Activated naive CD4-positive, alpha-beta T cell treated with anti-CD3 and anti-CD28 coated beads, Interleukin-2, amount 10 ng/mL, durations not matched to agents 7 days and 5 days (primary cell): ENCODE measurements around the gene LRRC4.

Experiments
- CTCF ChIA-PET: fragments of 350-600 bp; sonication (Branson Sonifier 250); formaldehyde crosslinking; loops from one replicate; lab custom pipeline; 2021; ENCODE audit warnings: antibody characterized with exemption; lab: Charles Lee
- DNase-seq: peaks from one replicate; pipeline ENCODE4 v3.0.0-alpha.2; 2020
- H3K27ac Mint-ChIP-seq: one replicate; pipeline ENCODE4 v1.8.0; 2021; ENCODE audit warnings: mild to moderate bottlenecking, moderate library complexity, mixed read lengths
- H3K27me3 Mint-ChIP-seq: one replicate; pipeline ENCODE4 v1.8.0; 2021; ENCODE audit warnings: mild to moderate bottlenecking, mixed read lengths
- H3K36me3 Mint-ChIP-seq: one replicate; pipeline ENCODE4 v1.8.0; 2021; ENCODE audit warnings: mixed read lengths
- H3K4me1 Mint-ChIP-seq: one replicate; pipeline ENCODE4 v1.8.0; 2021; ENCODE audit warnings: mixed read lengths
- H3K4me3 Mint-ChIP-seq: one replicate; pipeline ENCODE4 v1.8.0; 2021; ENCODE audit warnings: mild to moderate bottlenecking, moderate library complexity, mixed read lengths
- H3K9me3 Mint-ChIP-seq: one replicate; pipeline ENCODE4 v1.8.0; 2021; ENCODE audit warnings: mixed read lengths

The LRRC4 gene

DNA sequence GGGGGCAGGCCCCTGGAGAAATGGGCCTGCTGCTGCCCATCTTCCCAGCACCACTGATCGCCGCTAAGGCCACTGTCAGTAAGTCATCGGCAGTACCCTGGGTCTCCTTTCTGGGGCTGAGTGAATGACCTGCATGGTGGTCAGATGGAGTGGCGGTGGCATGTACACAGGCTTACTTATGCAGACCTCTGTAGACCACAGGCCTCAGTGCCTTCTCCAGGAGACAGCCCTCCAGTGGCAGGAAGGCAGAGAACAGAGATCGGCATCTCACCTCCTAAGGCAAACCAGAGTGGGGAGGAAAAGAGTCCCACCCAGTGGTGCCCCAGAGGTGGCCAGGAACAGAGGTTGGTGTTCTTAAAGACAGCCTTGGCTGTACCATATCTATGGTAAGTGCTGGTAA, 22.8 kb upstream of the LRRC4 start:
- no peak overlapping the region for H3K4me3 Mint-ChIP-seq
- no peak overlapping the region for H3K27ac Mint-ChIP-seq
- no peak for DNase-seq
- peaks cover 6% of the 10 kb centered on the region for H3K36me3 Mint-ChIP-seq
- no peaks in the 10 kb centered on the region for H3K27me3 Mint-ChIP-seq
- H3K4me1 Mint-ChIP-seq = peaks cover 38% of the 10 kb centered on the region
- CTCF ChIA-PET = interaction anchor here (0.9 to 1.6 kb wide), 2 partner anchors 9 to 15 kb away, joined by 3 to 5 read pairs; no protein-coding TSS in a partner anchor
- H3K9me3 Mint-ChIP-seq = no peaks in the 10 kb centered on the region

DNA sequence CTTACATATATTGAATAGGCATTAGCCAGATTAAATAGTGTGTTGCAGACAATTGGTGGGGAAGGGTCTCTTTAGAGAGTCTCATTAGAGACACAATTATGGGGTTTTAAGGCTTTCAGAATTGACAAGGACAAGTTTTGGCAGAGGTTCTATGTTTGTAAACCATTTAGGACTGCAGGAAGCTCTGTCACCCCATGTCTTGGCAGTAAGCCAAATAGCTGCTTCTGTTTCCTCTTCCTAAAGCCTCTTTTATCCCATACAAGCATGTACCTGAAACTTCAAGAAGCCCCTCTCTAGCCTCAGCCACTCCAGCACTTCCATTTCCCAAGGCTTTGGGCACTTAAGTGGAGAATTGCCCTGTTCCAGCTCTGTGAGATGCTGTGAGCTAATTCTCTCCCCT, 21.8 kb upstream of the LRRC4 start:
- no peak overlapping the region for H3K27ac Mint-ChIP-seq
- CTCF ChIA-PET = interaction anchor here (0.6 to 2.3 kb wide), 3 partner anchors 8 to 345 kb away, joined by 3 to 6 read pairs (median 4); no protein-coding TSS in a partner anchor
- H3K36me3 Mint-ChIP-seq = peaks cover 6% of the 10 kb centered on the region
- no peaks in the 10 kb centered on the region for H3K27me3 Mint-ChIP-seq
- H3K4me3 Mint-ChIP-seq = no peak overlapping the region
- peaks cover 29% of the 10 kb centered on the region for H3K4me1 Mint-ChIP-seq
- no peak for DNase-seq
- no peaks in the 10 kb centered on the region for H3K9me3 Mint-ChIP-seq

DNA sequence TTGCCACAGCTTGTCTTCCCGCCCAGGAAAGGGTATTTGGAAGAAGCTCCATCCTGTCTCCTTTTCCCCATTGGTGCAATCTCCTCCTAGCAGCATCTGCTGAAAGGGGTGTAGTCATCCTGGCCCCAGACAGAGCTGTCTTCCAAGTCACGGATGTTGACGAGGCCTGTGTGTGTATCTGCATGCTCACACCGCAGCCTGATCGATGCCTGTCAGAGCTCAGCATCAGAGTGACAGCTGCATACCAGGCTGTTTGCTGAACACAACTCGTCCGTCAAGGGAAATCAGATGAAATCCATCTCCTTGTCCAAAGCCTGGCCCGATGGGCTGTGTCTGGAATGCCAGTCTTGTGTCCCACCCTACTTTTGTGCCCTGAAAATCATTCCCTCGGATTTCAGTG, 21.2 kb upstream of the LRRC4 start:
- H3K27ac Mint-ChIP-seq = no peak overlapping the region
- peaks cover 22% of the 10 kb centered on the region for H3K4me1 Mint-ChIP-seq
- CTCF ChIA-PET = interaction anchor here (2.3 kb wide), 1 partner anchor 17 kb away, joined by 6 read pairs; no protein-coding TSS in a partner anchor

DNA sequence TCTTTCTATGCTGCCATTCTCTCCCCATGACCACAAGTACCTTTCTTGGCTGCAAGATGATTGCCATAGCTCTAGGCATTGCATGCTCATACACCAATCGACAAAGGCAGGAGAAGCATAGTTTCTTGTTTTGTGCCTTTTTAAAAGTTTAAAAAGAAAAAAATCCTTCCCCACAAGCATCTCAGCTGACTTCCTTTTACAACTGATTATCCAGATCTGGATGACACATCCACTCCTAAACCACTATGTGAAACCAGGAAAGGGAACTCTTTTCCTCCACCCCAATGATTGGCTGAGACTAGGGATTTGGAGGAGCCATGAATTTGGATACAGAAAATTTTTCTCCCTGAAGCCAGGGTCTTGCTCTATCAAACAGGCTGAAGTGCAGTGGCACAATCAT, 14.5 kb upstream of the LRRC4 start:
- Mint-ChIP-seq H3K4me1 (peaks cover 10% of the 10 kb centered on the region), H3K27ac (no peak overlapping the region)

More for the DNA sequence above, 21.2 kb upstream of the LRRC4 start:
- no peak for DNase-seq
- Mint-ChIP-seq H3K9me3 (no peaks in the 10 kb centered on the region), H3K36me3 (peaks cover 6% of the 10 kb centered on the region), H3K27me3 (no peaks in the 10 kb centered on the region), H3K4me3 (no peak overlapping the region)

DNA sequence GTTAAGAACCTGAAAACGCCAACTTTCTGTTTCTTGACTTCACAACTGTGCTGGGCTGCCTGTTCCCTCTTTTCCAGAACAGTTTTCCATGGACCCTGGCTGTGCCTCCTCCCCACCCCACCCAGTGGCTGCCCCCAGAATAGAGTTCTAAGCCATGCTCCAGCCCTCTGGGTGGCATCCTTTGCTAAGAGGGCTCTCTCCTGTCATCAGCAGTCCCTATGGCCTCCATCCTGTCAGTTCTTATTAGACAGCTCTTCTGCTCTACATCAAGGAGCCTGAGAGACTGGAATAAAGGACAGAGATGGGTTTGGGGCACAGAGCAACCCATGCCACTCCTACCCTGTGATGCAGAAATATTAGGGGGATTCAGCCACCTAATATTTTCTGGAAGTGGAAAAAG, 13.9 kb upstream of the LRRC4 start:
- no peaks in the 10 kb centered on the region for H3K9me3 Mint-ChIP-seq
- no peak for DNase-seq
- no peak overlapping the region for H3K4me3 Mint-ChIP-seq
- CTCF ChIA-PET = interaction anchor here (0.9 kb wide), 1 partner anchor 8 kb away, joined by 3 read pairs; no protein-coding TSS in a partner anchor
- peaks cover 10% of the 10 kb centered on the region for H3K4me1 Mint-ChIP-seq
- H3K36me3 Mint-ChIP-seq = peaks cover 5% of the 10 kb centered on the region
- no peaks in the 10 kb centered on the region for H3K27me3 Mint-ChIP-seq
- H3K27ac Mint-ChIP-seq = no peak overlapping the region

More for the DNA sequence above, 14.5 kb upstream of the LRRC4 start:
- no peak for DNase-seq
- H3K4me3 Mint-ChIP-seq = no peak overlapping the region
- CTCF ChIA-PET = interaction anchor here (0.9 kb wide), 1 partner anchor 8 kb away, joined by 3 read pairs; no protein-coding TSS in a partner anchor
- H3K9me3 Mint-ChIP-seq = no peaks in the 10 kb centered on the region
- no peaks in the 10 kb centered on the region for H3K27me3 Mint-ChIP-seq
- H3K36me3 Mint-ChIP-seq = peaks cover 5% of the 10 kb centered on the region

DNA sequence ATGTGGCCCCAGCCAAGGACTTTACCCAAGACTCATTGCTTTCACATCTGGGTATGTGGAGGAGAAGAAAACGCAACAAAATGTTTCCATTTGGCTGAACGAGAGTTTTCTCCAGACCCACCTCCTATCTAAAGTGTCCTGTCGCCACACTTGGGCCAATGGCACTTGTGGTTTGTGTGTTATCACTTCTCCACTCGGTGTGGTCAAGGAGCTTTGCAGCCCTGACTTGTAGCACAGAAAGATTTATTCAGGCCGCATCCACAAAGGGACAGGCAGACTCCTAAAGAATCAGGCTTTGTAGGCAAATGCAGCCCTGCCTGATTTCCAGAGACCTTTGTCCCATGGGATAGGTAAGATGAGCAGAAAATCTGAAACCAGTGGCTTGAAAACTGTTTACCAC, 12.8 kb upstream of the LRRC4 start:
- Mint-ChIP-seq H3K27ac (no peak overlapping the region), H3K36me3 (peaks cover 3% of the 10 kb centered on the region), H3K4me3 (no peak overlapping the region), H3K9me3 (no peaks in the 10 kb centered on the region), H3K27me3 (no peaks in the 10 kb centered on the region), H3K4me1 (peaks cover 10% of the 10 kb centered on the region)
- no peak for DNase-seq
- CTCF ChIA-PET = interaction anchor here (1.1 kb wide), 1 partner anchor 46 kb away, joined by 3 read pairs; no protein-coding TSS in a partner anchor

DNA sequence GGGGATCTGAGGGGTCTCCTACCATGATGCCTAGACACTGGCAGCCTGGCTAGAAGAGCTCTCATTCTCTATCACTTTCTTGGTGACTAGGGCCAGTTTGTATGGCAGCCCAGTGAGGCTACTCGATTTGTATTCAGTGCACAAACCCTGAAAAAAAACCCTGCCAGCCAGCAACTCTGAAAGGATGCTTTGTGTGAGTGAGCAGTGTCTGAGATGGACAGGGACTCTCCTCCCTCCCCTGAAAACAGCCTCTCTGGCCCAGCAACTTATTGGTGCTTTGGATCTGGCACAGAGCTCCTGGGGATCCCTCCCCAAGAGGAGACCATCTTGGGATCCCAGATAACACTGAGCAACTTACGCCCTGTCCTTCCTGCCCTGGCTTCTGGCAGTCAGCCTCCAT, 10.8 kb upstream of the LRRC4 start:
- no peak for DNase-seq
- H3K4me1 Mint-ChIP-seq = peaks cover 10% of the 10 kb centered on the region
- H3K27ac Mint-ChIP-seq = no peak overlapping the region
- H3K4me3 Mint-ChIP-seq = no peak overlapping the region
- H3K9me3 Mint-ChIP-seq = no peaks in the 10 kb centered on the region
- CTCF ChIA-PET = no interaction called here
- no peaks in the 10 kb centered on the region for H3K27me3 Mint-ChIP-seq
- H3K36me3 Mint-ChIP-seq = peaks cover 3% of the 10 kb centered on the region

DNA sequence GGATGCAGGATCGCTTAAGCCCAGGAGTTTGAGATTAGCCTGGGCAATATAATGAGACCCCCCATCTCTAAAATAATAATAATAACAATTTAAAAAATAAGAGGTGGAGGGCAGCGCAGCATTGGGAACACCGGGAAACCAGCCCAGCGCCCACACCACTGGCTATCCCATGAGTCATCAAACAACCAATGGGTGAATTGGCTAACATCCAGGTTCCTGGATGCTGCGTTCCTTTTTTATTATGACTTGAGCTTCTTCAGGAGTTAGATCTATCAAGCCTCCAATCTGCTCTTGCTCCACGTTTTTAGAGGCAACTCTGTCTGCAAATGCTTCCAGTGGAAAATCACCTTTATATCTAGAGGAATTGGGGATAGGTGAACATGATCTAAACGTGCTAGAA, 10.0 kb upstream of the LRRC4 start:
- CTCF ChIA-PET = interaction anchor here (0.9 kb wide), 1 partner anchor 168 kb away, joined by 3 read pairs; no protein-coding TSS in a partner anchor
- H3K9me3 Mint-ChIP-seq = no peaks in the 10 kb centered on the region
- H3K4me1 Mint-ChIP-seq = peaks cover 10% of the 10 kb centered on the region

DNA sequence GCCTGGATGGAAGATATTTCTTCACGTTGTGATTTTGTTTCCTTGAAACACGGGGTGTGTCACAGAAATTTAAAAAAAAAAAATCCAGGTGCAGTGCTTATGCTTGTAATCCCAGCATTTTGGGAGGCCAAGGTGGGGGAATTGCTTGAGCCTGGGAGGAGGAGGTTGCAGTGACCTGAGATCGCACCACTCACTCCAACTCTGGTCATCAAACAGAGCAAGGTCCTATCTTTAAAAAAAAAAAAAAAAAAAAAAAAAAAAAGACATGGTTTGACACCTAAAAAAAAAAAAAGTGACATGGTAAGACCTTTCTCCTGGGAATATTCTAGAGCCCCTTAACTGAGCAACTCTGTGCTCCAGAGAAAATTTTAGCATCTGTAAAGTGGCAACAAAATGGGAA, 9.0 kb upstream of the LRRC4 start:
- Mint-ChIP-seq H3K9me3 (no peaks in the 10 kb centered on the region), H3K4me3 (no peak overlapping the region), H3K4me1 (peaks cover 10% of the 10 kb centered on the region), H3K27me3 (no peaks in the 10 kb centered on the region), H3K27ac (no peak overlapping the region), H3K36me3 (peaks cover 3% of the 10 kb centered on the region)
- DNase-seq = no peak
- CTCF ChIA-PET = interaction anchor here (1.6 kb wide), 1 partner anchor 169 kb away, joined by 4 read pairs; no protein-coding TSS in a partner anchor

More for the DNA sequence above, 10.0 kb upstream of the LRRC4 start:
- H3K27ac Mint-ChIP-seq = no peak overlapping the region
- no peaks in the 10 kb centered on the region for H3K27me3 Mint-ChIP-seq
- no peak for DNase-seq
- peaks cover 3% of the 10 kb centered on the region for H3K36me3 Mint-ChIP-seq
- no peak overlapping the region for H3K4me3 Mint-ChIP-seq

DNA sequence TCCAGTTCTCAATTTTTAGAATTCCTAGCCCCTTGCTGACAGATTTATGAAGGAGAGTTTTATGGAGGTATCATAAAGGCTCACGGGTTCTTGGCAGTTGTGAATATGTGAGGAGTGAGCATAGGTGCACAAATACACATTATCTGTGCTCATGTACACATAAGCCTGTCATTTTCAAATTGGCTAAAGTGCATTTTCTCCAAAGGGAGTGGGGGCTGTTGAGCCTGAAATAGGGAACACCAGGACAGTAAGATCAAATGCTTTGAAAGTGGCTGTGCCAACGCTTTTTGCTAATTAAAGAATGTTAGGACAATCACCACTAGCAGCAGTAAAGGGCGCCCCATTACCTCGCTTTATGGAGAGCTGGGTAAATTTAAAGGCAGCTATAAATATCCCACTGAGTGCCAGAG, 8.3 kb upstream of the LRRC4 start:
- Mint-ChIP-seq H3K27ac (no peak overlapping the region), H3K36me3 (peaks cover 2% of the 10 kb centered on the region), H3K4me1 (peaks cover 7% of the 10 kb centered on the region), H3K27me3 (peaks cover under 1% of the 10 kb centered on the region), H3K9me3 (no peaks in the 10 kb centered on the region), H3K4me3 (no peak overlapping the region)
- DNase-seq = no peak
- CTCF ChIA-PET = interaction anchor here (1.6 kb wide), 1 partner anchor 170 kb away, joined by 4 read pairs; no protein-coding TSS in a partner anchor

DNA sequence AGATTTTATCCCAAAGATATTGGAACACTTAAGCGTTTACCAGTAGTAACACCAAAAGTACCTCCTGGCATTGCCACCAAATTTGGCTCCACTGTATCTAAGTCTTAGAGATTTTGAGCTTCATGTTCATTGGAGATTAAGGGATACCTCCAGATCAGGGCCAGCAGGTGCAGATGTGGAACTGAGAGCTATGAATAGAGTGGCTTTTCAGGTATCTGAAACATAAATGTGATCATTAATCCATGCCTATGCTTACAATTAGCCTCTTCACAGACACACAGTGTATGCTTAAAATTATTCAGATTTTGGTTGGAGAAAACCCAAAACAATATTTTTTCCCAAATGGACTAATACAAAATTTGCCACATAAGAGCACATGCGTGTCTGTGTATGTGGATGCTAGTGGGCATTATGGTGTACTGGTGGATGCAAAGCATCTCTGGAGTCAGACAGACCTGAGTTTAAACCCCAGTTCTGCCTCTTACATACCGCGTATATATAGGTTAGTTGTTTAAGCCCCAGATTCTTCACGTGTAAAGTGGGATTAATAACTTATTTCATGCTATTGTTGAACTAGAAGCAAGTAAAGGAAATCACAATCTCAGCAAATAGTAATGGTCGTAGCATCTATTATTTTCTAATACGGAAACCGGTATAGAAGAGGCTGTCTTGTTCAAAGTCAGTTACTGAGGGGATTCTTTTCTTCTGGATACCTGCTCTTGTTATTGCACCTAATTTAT, 6.8 kb upstream of the LRRC4 start:
- Mint-ChIP-seq H3K27me3 (peaks cover 13% of the 10 kb centered on the region), H3K36me3 (no peaks in the 10 kb centered on the region), H3K27ac (no peak overlapping the region), H3K4me3 (no peak overlapping the region), H3K9me3 (no peaks in the 10 kb centered on the region), H3K4me1 (peaks cover 3% of the 10 kb centered on the region)
- DNase-seq = no peak
- CTCF ChIA-PET = interaction anchor here (4.5 kb wide), 1 partner anchor 171 kb away, joined by 33 read pairs; no protein-coding TSS in a partner anchor

DNA sequence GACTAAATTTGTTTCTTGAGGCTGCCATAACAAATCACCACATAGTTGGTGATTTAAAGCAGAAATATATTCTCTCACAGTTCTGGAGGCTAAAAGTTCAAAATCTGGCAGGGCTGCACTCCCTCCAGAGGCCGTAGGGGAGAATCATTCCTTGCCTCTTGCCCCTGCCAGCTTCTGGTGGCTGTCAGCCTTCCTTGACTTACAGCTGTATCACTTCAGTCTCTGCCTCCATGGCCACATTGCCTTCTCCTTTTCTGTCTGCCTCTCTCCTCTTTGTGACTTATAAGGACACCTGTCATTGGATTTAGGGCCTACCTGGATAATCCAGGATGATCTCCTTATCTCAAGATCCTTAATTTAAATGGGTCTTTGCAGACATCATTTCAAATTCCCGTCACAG, 5.8 kb upstream of the LRRC4 start:
- H3K27me3 Mint-ChIP-seq = peaks cover 22% of the 10 kb centered on the region
- no peak overlapping the region for H3K4me3 Mint-ChIP-seq
- H3K27ac Mint-ChIP-seq = no peak overlapping the region
- no peaks in the 10 kb centered on the region for H3K9me3 Mint-ChIP-seq
- peaks cover 3% of the 10 kb centered on the region for H3K4me1 Mint-ChIP-seq
- no peaks in the 10 kb centered on the region for H3K36me3 Mint-ChIP-seq
- no peak for DNase-seq
- CTCF ChIA-PET = interaction anchor here (4.5 kb wide), 1 partner anchor 172 kb away, joined by 33 read pairs; no protein-coding TSS in a partner anchor

DNA sequence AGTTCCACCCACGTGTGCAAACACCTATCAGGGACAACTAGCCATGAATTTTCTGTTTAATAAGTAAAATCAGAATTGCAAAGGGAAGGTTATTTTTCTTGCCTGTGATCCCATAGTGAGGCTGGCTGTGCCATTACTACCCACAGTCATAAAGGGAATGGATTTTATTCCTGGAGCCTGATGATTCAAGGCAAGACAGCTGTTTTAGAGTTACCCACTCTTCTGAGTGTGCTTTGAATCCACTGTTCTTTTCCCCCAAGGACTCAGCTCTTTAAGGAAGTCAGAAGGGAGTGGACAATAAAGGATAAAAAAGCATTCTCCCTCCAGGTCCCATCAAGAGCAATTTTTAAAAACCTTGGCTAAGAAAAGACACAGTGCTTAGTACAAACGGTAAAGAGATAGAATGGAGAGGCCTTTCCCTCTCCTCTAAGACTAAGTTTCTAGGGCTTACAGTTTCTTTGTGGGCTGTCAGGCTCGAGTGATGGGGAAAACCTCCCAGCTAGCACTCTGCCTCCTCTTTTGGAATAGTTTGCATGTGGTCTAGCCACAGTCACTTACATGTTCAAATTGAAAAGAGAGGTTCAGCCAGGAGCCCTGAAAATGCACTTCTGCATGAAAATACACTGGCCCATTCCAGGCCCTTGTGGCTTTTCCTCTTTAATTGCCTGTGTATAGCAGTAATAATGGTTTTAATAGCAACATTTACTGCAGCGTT, 5.1 kb upstream of the LRRC4 start:
- H3K27me3 Mint-ChIP-seq = peaks cover 27% of the 10 kb centered on the region

DNA sequence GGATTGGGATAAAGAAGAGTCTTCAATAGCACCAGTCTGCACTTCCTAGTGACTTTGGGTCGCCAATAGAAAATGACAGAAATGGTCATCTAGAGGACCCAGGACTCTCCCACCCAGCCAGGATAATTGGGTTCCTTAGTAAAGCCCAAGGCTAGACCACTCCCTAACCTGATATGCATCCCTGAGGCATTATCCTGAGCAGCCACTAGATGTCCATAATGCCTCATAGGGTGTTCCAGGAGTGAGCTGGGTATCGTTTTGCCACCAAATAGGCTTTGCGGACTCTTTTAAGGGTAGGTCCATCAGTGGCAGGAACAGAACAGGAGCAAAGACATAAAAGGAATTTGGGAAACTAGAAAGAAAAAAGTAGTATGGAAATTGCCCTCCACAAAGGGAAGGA, 4.5 kb upstream of the LRRC4 start:
- Mint-ChIP-seq H3K9me3 (no peaks in the 10 kb centered on the region), H3K4me3 (no peak overlapping the region), H3K27me3 (peaks cover 34% of the 10 kb centered on the region), H3K36me3 (peaks cover 1% of the 10 kb centered on the region), H3K4me1 (peaks cover 6% of the 10 kb centered on the region), H3K27ac (no peak overlapping the region)
- no peak for DNase-seq
- CTCF ChIA-PET = interaction anchor here (1.1 to 4.5 kb wide), 4 partner anchors 17 to 174 kb away, joined by 3 to 33 read pairs (median 6); no protein-coding TSS in a partner anchor

More for the DNA sequence above, 5.1 kb upstream of the LRRC4 start:
- Mint-ChIP-seq H3K4me3 (no peak overlapping the region), H3K27ac (no peak overlapping the region), H3K9me3 (no peaks in the 10 kb centered on the region), H3K4me1 (peaks cover 5% of the 10 kb centered on the region), H3K36me3 (peaks cover 1% of the 10 kb centered on the region)
- no peak for DNase-seq
- CTCF ChIA-PET = interaction anchor here (1.1 to 4.5 kb wide), 2 partner anchors 99 to 173 kb away, joined by 6 to 33 read pairs; no protein-coding TSS in a partner anchor
